Measurements from ENCODE around the gene KANK4.

KANK4 gene

DNA sequence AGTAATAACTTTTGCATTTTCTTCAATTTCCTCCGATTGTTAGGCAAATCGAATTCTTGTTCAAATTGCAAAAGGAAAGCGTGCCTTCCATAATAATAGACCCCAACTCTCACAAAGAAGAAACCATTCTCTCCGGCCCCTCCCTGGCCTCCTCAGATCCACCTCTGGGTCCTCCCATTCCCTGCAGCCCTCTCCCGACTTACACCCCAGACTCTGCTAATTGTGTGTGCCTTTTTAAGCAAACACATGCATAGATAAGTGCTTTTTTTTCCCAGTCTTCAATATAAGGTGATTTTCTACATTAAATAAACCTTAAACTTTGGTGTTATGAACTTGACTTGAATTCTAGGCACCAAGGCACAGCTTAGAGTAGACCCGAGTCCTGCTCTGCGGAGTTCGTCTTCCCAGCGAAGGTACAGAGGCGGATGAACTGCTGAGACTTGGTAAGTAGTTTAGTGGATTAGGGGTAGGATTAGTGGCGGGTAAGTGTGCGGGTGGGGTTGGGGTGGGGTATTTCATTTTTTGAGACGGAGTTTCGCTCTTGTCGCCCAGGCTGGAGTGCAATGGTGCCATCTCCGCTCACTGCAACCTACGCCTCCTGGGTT, 123.0 kb downstream of the KANK4 start:
- no peak for DNase-seq

DNA sequence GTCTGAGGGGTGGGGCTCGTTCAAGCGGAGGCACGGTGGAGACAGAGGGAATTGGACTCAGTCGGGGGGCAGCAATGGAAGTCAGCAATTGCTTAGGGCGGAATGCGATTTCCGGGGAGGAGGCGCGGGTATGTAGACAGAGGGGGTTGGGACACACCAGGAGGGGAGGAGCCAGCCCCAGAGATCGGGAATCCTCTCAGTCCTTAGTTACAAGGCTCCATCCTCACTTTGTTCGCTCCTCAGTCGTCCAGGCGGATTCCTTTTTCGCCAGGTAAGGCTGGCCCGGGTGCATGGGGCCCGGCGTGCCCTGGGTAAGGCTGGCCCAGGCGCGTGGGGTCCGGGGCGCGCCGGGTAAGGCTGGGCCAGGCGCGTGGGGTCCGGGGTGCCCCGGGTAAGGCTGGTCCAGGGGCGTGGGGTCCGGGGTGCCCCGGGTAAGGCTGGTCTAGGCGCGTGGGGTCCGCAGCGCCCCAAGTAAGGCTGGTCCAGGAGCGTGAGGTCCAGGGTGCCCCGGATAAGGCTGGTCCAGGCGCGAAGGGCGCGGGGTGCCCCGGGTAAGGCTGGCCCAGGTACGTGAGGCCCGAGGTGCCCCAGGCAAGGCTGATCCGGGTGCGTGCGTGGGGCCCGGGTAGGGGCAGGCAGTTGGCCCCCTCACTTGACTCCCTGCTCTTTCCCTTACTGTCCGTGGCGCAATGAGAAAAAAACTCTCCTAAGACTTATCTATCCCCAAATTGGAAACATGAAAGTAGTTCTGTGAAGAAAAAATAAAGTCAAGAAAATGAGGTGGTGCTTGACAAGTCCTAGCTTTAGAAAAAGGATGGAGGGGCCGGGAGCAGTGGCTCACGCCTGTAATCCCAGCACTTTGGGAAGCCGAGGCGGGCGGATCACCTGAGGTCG, 124.3 kb downstream of the KANK4 start, which contains the start of gene L1TD1:
L1TD1 (plus strand) TSS at position 199 of the 894 bp plus-strand sequence. CDS start 11,780 bp downstream, outside the sequence.
- DNase-seq: no peak

- DNase-seq: no peak
Observed at GRCh38 chr1:62188111-62188510, 131.1 kb downstream of the KANK4 start.

- no peak for DNase-seq
Observed at GRCh38 chr1:62187548-62187947, 131.7 kb downstream of the KANK4 start.

Measured in stimulated activated CD4-positive, alpha-beta T cell treated with anti-CD3 and anti-CD28 coated beads, Interleukin-12 subunit alpha, Interleukin-12 subunit beta, amount 100 ng/mL, for 4 hours (primary cell).